Small intestine (tissue), 7 donors: ENCODE results near the gene ARID2. TPM values are rescaled to one million over a fixed set of nuclear protein-coding genes. Genes with fewer than 3 reads are reported as not detected.

Source experiments
- DNase-seq, 2 donors: peaks; one replicate each; pipeline versions ENCODE4 v3.0.0 to v3.0.0-alpha.2; 2013
- FAIRE-seq: peaks from 2 replicates; lab custom pipeline; 2012; peaks lifted over from hg19 to GRCh38; lab: Jason Lieb, UNC
- H3K27ac ChIP-seq, 3 donors: one replicate each; pipeline ENCODE4 v1.5.1; 2013; ENCODE audit warnings: low read length in 2 of 3, mild to moderate bottlenecking in 2 of 3, control low read depth in 1 of 3, inconsistent platforms in 1 of 3, low read depth in 1 of 3, moderate library complexity in 1 of 3
- H3K27me3 ChIP-seq, 3 donors: one replicate each; pipeline ENCODE4 v1.6.1; 2013; ENCODE audit warnings: low read length in 3 of 3, inconsistent platforms in 1 of 3; ENCODE audit not compliant: control insufficient read depth in 3 of 3, insufficient read depth in 3 of 3
- H3K36me3 ChIP-seq, 3 donors: one replicate each; pipeline ENCODE4 v1.6.1; 2013; ENCODE audit warnings: low read length in 3 of 3, inconsistent platforms in 1 of 3, low read depth in 1 of 3, mild to moderate bottlenecking in 1 of 3, moderate library complexity in 1 of 3; ENCODE audit not compliant: control insufficient read depth in 3 of 3, insufficient read depth in 2 of 3
- H3K4me1 ChIP-seq, 3 donors: one replicate each; pipeline ENCODE4 v1.6.1; 2013; ENCODE audit warnings: low read length in 2 of 3, inconsistent platforms in 1 of 3, low read depth in 1 of 3, mild to moderate bottlenecking in 1 of 3, moderate library complexity in 1 of 3; ENCODE audit not compliant: control insufficient read depth in 3 of 3, insufficient read depth in 2 of 3
- H3K4me3 ChIP-seq, 3 donors: one replicate each; pipeline ENCODE4 v1.5.1; 2013; ENCODE audit warnings: low read length in 3 of 3, control low read depth in 1 of 3, inconsistent platforms in 1 of 3, low read depth in 1 of 3, mild to moderate bottlenecking in 1 of 3, moderate library complexity in 1 of 3
- H3K9me3 ChIP-seq, 2 donors: one replicate each; pipeline ENCODE4 v1.6.1; 2013; ENCODE audit warnings: low read depth in 1 of 2, low read length in 1 of 2; ENCODE audit not compliant: control insufficient read depth in 2 of 2, insufficient read depth in 1 of 2
- WGBS, 3 donors: extraction: QIAGEN DNeasy Blood & Tissue Kit; methylation state at CpG; one replicate each; pipeline ENCODE4 v1.1.7; 2013; 5-methylcytosine and 5-hydroxymethylcytosine counted together
- polyA plus RNA-seq, 4 donors: library from polyadenylated mRNA; stranded (reverse) in 3 of 4; unstranded in 1 of 4; fragments of 200-250 nt in 3 of 4; fragments of 120-200 nt in 1 of 4; gene quantifications; one replicate each; pipeline versions ENCODE4 v1.2.1 to v1.2.3, GENCODE V29; 2013
- donor health status: healthy with polysubstance abuse.
- donor health status: control.
- donor health status: control.
- donor health status: Bipolar disorder and iron deficiency.
- donor health status: healthy.

Gene ARID2
- polyA plus RNA-seq, 4 donors, result 5.1 to 17.6 (median 6.0) TPM

GRCh38 chr12:45695035-45695434 is 34.5 kb upstream of the ARID2 start:
- Histone ChIP-seq H3K9me3 (peaks cover 0 to 17% of the 10 kb centered on the region in 2 donors), H3K27ac (no peak overlapping the region), H3K27me3 (no peaks in the 10 kb centered on the region), H3K4me3 (no peak overlapping the region), H3K4me1 (no peaks in the 10 kb centered on the region), H3K36me3 (peaks cover 0 to 2% (median 0%) of the 10 kb centered on the region in 3 donors)
- no peak for FAIRE-seq
- 79 to 82% (median 80%) methylated on average over 2 of the region's 2 CpGs for WGBS, 3 donors
- DNase-seq, result no peak

- Histone ChIP-seq H3K36me3 (peaks cover 0 to 2% (median 0%) of the 10 kb centered on the region in 3 donors), H3K4me3 (no peak overlapping the region), H3K27me3 (no peaks in the 10 kb centered on the region), H3K4me1 (no peaks in the 10 kb centered on the region), H3K9me3 (peaks cover 0 to 17% of the 10 kb centered on the region in 2 donors), H3K27ac (no peak overlapping the region)
- FAIRE-seq (no peak), DNase-seq (no peak)
Observed at GRCh38 chr12:45695606-45696005, 33.9 kb upstream of the ARID2 start.

GRCh38 chr12:45696049-45696448 is 33.5 kb upstream of the ARID2 start:
- Histone ChIP-seq H3K36me3 (peaks cover 0 to 2% (median 0%) of the 10 kb centered on the region in 3 donors), H3K9me3 (peaks cover 0 to 17% of the 10 kb centered on the region in 2 donors), H3K27me3 (no peaks in the 10 kb centered on the region), H3K27ac (no peak overlapping the region), H3K4me1 (no peaks in the 10 kb centered on the region), H3K4me3 (no peak overlapping the region)
- no peak for FAIRE-seq
- no peak for DNase-seq
- 95 to 99% (median 96%) methylated on average over 7 of the region's 7 CpGs for WGBS, 3 donors

- Histone ChIP-seq H3K9me3 (peaks cover 0 to 21% of the 10 kb centered on the region in 2 donors), H3K27ac (no peak overlapping the region), H3K27me3 (no peaks in the 10 kb centered on the region), H3K4me3 (no peak overlapping the region), H3K4me1 (no peaks in the 10 kb centered on the region), H3K36me3 (peaks cover 0 to 2% (median 0%) of the 10 kb centered on the region in 3 donors)
- FAIRE-seq (no peak), DNase-seq (no peak)
- WGBS, 3 donors, result 80 to 96% (median 82%) methylated on average over 6 of the region's 6 CpGs
Observed at GRCh38 chr12:45697371-45697770, 32.1 kb upstream of the ARID2 start.

GRCh38 chr12:45701296-45701695 is 28.2 kb upstream of the ARID2 start:
- FAIRE-seq, result no peak
- Histone ChIP-seq H3K9me3 (peaks cover 0 to 13% of the 10 kb centered on the region in 2 donors), H3K4me1 (no peaks in the 10 kb centered on the region), H3K27ac (no peak overlapping the region), H3K27me3 (no peaks in the 10 kb centered on the region), H3K4me3 (no peak overlapping the region), H3K36me3 (peaks cover 0 to under 1% (median 0%) of the 10 kb centered on the region in 3 donors)
- WGBS, 3 donors, result 75 to 98% (median 77%) methylated on average over 4 of the region's 4 CpGs
- DNase-seq, result no peak

GRCh38 chr12:45703942-45704341 is 25.6 kb upstream of the ARID2 start:
- FAIRE-seq, result no peak
- no peaks in the 10 kb centered on the region for H3K4me1 ChIP-seq
- H3K36me3 ChIP-seq, result no peaks in the 10 kb centered on the region
- no peak overlapping the region for H3K27ac ChIP-seq
- peaks cover 0 to 4% of the 10 kb centered on the region in 2 donors for H3K9me3 ChIP-seq
- DNase-seq, result no peak
- H3K4me3 ChIP-seq, result no peak overlapping the region
- H3K27me3 ChIP-seq, result no peaks in the 10 kb centered on the region

GRCh38 chr12:45704968-45705367 is 24.5 kb upstream of the ARID2 start:
- Histone ChIP-seq H3K27ac (no peak overlapping the region), H3K27me3 (no peaks in the 10 kb centered on the region), H3K4me1 (no peaks in the 10 kb centered on the region), H3K9me3 (peaks cover 0 to 4% of the 10 kb centered on the region in 2 donors), H3K4me3 (no peak overlapping the region), H3K36me3 (no peaks in the 10 kb centered on the region)
- FAIRE-seq, result no peak
- DNase-seq, result no peak
- 83 to 88% (median 88%) methylated on average over 2 of the region's 2 CpGs for WGBS, 3 donors

- no peak for DNase-seq
- Histone ChIP-seq H3K4me3 (no peak overlapping the region), H3K9me3 (peaks cover 0 to 4% of the 10 kb centered on the region in 2 donors), H3K4me1 (no peaks in the 10 kb centered on the region), H3K27ac (no peak overlapping the region), H3K27me3 (no peaks in the 10 kb centered on the region), H3K36me3 (no peaks in the 10 kb centered on the region)
- 81 to 97% (median 87%) methylated on average over 2 of the region's 2 CpGs for WGBS, 3 donors
- FAIRE-seq, result no peak
Observed at GRCh38 chr12:45705404-45705803, 24.1 kb upstream of the ARID2 start.

- H3K27me3 ChIP-seq, result no peaks in the 10 kb centered on the region
- H3K36me3 ChIP-seq, result no peaks in the 10 kb centered on the region
- 84 to 87% (median 86%) methylated on average over 10 of the region's 10 CpGs for WGBS, 3 donors
- H3K4me3 ChIP-seq, result no peak overlapping the region
- FAIRE-seq (no peak), DNase-seq (no peak)
- no peaks in the 10 kb centered on the region for H3K9me3 ChIP-seq
- H3K4me1 ChIP-seq, result no peaks in the 10 kb centered on the region
- no peak overlapping the region for H3K27ac ChIP-seq
Observed at GRCh38 chr12:45707241-45707857, 22.2 kb upstream of the ARID2 start.
